ENCODE measurements around the gene THSD4.
"Not testable (repeated sequence)": the region's sequence is repeated elsewhere in the genome, so short reads cannot be mapped to it uniquely, and the experiment has no call there.

Gene THSD4

GRCh38 chr15:71658827-71659729, 543.8 kb downstream of the THSD4 start:
- DNase-seq (ENCODE audit: low read depth): no peak

GRCh38 chr15:71659730-71660067, 544.4 kb downstream of the THSD4 start:
- DNase-seq (ENCODE audit: low read depth): no peak

GRCh38 chr15:71660501-71660900, 545.2 kb downstream of the THSD4 start:
- no peak for DNase-seq (ENCODE audit: low read depth)

GRCh38 chr15:71662306-71662705, 547.0 kb downstream of the THSD4 start:
- no peak for DNase-seq (ENCODE audit: low read depth)

GRCh38 chr15:71664622-71665021, 549.4 kb downstream of the THSD4 start:
- no peak for DNase-seq (ENCODE audit: low read depth)

GRCh38 chr15:71666763-71667620, 551.7 kb downstream of the THSD4 start:
- no peak for DNase-seq (ENCODE audit: low read depth)

GRCh38 chr15:71669688-71670087, 554.4 kb downstream of the THSD4 start:
- DNase-seq (ENCODE audit: low read depth): no peak

- DNase-seq (ENCODE audit: low read depth): not testable (repeated sequence)
These were observed 555.0 kb downstream of the THSD4 start for GRCh38 chr15:71670222-71670621.

GRCh38 chr15:71674354-71674753, 559.1 kb downstream of the THSD4 start:
- DNase-seq (ENCODE audit: low read depth): no peak

- no peak for DNase-seq (ENCODE audit: low read depth)
These were observed 562.1 kb downstream of the THSD4 start for GRCh38 chr15:71677352-71677751.

- DNase-seq (ENCODE audit: low read depth): no peak
These were observed 562.5 kb downstream of the THSD4 start for GRCh38 chr15:71677766-71678165.

GRCh38 chr15:71678191-71678590, 562.9 kb downstream of the THSD4 start:
- no peak for DNase-seq (ENCODE audit: low read depth)

- DNase-seq (ENCODE audit: low read depth): no peak
These were observed 563.3 kb downstream of the THSD4 start for GRCh38 chr15:71678605-71679004.

GRCh38 chr15:71679223-71679792, 564.0 kb downstream of the THSD4 start:
- DNase-seq (ENCODE audit: low read depth): no peak

GRCh38 chr15:71679793-71680353, 564.6 kb downstream of the THSD4 start:
- no peak for DNase-seq (ENCODE audit: low read depth)

GRCh38 chr15:71682001-71682400, 566.7 kb downstream of the THSD4 start:
- no peak for DNase-seq (ENCODE audit: low read depth)

- DNase-seq (ENCODE audit: low read depth): no peak
These were observed 568.4 kb downstream of the THSD4 start for GRCh38 chr15:71683411-71684274.

GRCh38 chr15:71685420-71685993, 570.2 kb downstream of the THSD4 start:
- DNase-seq (ENCODE audit: low read depth): no peak

- no peak for DNase-seq (ENCODE audit: low read depth)
These were observed 571.2 kb downstream of the THSD4 start for GRCh38 chr15:71686221-71687050.

- DNase-seq (ENCODE audit: low read depth): no peak
These were observed 572.7 kb downstream of the THSD4 start for GRCh38 chr15:71687902-71688508.
